Hepatocyte (in vitro differentiated cells): ENCODE results near the gene SERGEF. TPM values are rescaled to one million over a fixed set of nuclear protein-coding genes. Genes with fewer than 3 reads are reported as not detected.
"Not testable (repeated sequence)": the region's sequence is repeated elsewhere in the genome, so short reads cannot be mapped to it uniquely, and the experiment has no call there.

Experiments used
- DNase-seq: peaks from one replicate; pipeline ENCODE4 v3.0.0-alpha.2; 2016; ENCODE audit warnings: low spot score
- H2AFZ ChIP-seq: fragments of 200-600 bp; sonication (generic); 2 replicates; pipeline ENCODE4 v1.6.0; 2016; ENCODE audit warnings: antibody characterized with exemption, mild to moderate bottlenecking
- H3K27ac ChIP-seq: fragments of 200-600 bp; sonication (generic); 2 replicates; pipeline ENCODE4 v1.5.1; 2016; ENCODE audit warnings: mild to moderate bottlenecking
- H3K27me3 ChIP-seq: fragments of 200-600 bp; sonication (generic); 2 replicates; pipeline ENCODE4 v1.6.1; 2016
- H3K36me3 ChIP-seq: fragments of 200-600 bp; sonication (generic); replicated peaks from 2 replicates; pipeline ENCODE4 v1.5.1; 2016; ENCODE audit warnings: low read depth; ENCODE audit not compliant: insufficient read depth
- H3K4me1 ChIP-seq: fragments of 200-600 bp; sonication (generic); 2 replicates; pipeline ENCODE4 v1.5.1; 2016; ENCODE audit warnings: mild to moderate bottlenecking, moderate library complexity; ENCODE audit not compliant: insufficient read depth
- H3K4me2 ChIP-seq: fragments of 200-600 bp; sonication (generic); 2 replicates; pipeline ENCODE4 v1.6.0; 2016
- H3K4me3 ChIP-seq: fragments of 200-600 bp; sonication (generic); 2 replicates; pipeline ENCODE4 v1.5.1; 2016; ENCODE audit warnings: mild to moderate bottlenecking
- H3K79me2 ChIP-seq: fragments of 200-600 bp; sonication (generic); 2 replicates; pipeline ENCODE4 v1.6.0; 2017; ENCODE audit warnings: mild to moderate bottlenecking
- H3K9me2 ChIP-seq: fragments of 200-600 bp; sonication (generic); replicated peaks from 2 replicates; pipeline ENCODE4 v1.6.0; 2017; ENCODE audit warnings: mild to moderate bottlenecking; ENCODE audit not compliant: insufficient read depth
- H3K9me3 ChIP-seq: fragments of 200-600 bp; sonication (generic); 2 replicates; pipeline ENCODE4 v1.5.1; 2016; ENCODE audit warnings: low read depth, mild to moderate bottlenecking
- H4K20me1 ChIP-seq: fragments of 200-600 bp; sonication (generic); 2 replicates; pipeline ENCODE4 v1.6.0; 2016; ENCODE audit warnings: mild to moderate bottlenecking; ENCODE audit not compliant: insufficient read depth, poor library complexity, severe bottlenecking
- CTCF ChIP-seq: fragments of 200-600 bp; sonication (generic); IDR thresholded peaks from 2 replicates; pipeline ENCODE4 v1.5.1; 2016; ENCODE audit warnings: antibody characterized with exemption, mild to moderate bottlenecking; ENCODE audit not compliant: poor library complexity
- EZH2 ChIP-seq: fragments of 200-600 bp; sonication (generic); IDR thresholded peaks from 2 replicates; pipeline ENCODE4 v1.6.1; 2016; ENCODE audit warnings: antibody characterized with exemption, mild to moderate bottlenecking, borderline replicate concordance
- EZH2phosphoT487 ChIP-seq: fragments of 200-600 bp; sonication (generic); IDR thresholded peaks from one replicate; pipeline ENCODE4 v1.6.1; 2018; ENCODE audit warnings: antibody characterized with exemption, mild to moderate bottlenecking, low read depth, moderate library complexity; ENCODE audit not compliant: unreplicated experiment, severe bottlenecking
- WGBS: methylation state at CpG from one replicate; pipeline ENCODE4 v1.1.6; 2016; ENCODE audit warnings: low lambda C conversion rate; ENCODE audit errors: missing lambda C conversion rate; 5-methylcytosine and 5-hydroxymethylcytosine counted together
- polyA plus RNA-seq: library from polyadenylated mRNA; unstranded; fragments of >200 nt; fragmentation: Nextera tagmentation; extraction: Ambion mirVana; gene quantifications from 2 replicates; pipeline ENCODE4 v1.2.1, GENCODE V29; 2016
- total RNA-seq: library from RNA; depleted of rRNA; stranded (reverse); fragments of >200 nt; gene quantifications from 2 replicates; pipeline ENCODE4 v1.2.3, GENCODE V29; 2014

The SERGEF gene
- total and polyA plus RNA-seq, 2 experiments from 2014 or later = 21.7 to 28.7 TPM

GRCh38 chr11:18000760-18001159 lies 12.1 kb downstream of the SERGEF start:
- H2AFZ ChIP-seq = no peak overlapping the region
- no peaks in the 10 kb centered on the region for H4K20me1 ChIP-seq
- no peak overlapping the region for H3K4me2 ChIP-seq
- H3K79me2 ChIP-seq = no peaks in the 10 kb centered on the region
- 100% methylated on average over 1 of the region's 1 CpG for WGBS
- H3K4me3 ChIP-seq = no peak overlapping the region
- no peaks in the 10 kb centered on the region for H3K4me1 ChIP-seq
- H3K27me3 ChIP-seq = no peaks in the 10 kb centered on the region
- DNase-seq = peak; percentile 38
- H3K27ac ChIP-seq = peak overlapping the region; percentile 18
- no peaks in the 10 kb centered on the region for H3K36me3 ChIP-seq
- H3K9me3 ChIP-seq = no peaks in the 10 kb centered on the region
- no peaks in the 10 kb centered on the region for H3K9me2 ChIP-seq
- TF ChIP-seq EZH2 (no peak), CTCF (no peak), EZH2phosphoT487 (no peak)

GRCh38 chr11:18000128-18000527 lies 12.7 kb downstream of the SERGEF start:
- H3K9me2 ChIP-seq, H2AFZ ChIP-seq, H3K27ac ChIP-seq, H3K9me3 ChIP-seq, H3K27me3 ChIP-seq, H3K4me1 ChIP-seq, DNase-seq, H3K4me2 ChIP-seq, H3K36me3 ChIP-seq, H3K4me3 ChIP-seq, H3K79me2 ChIP-seq, H4K20me1 ChIP-seq: not testable (repeated sequence)
- WGBS = 95% methylated on average over 4 of the region's 4 CpGs

- Histone ChIP-seq H3K4me2 (no peak overlapping the region), H4K20me1 (no peaks in the 10 kb centered on the region), H3K27me3 (no peaks in the 10 kb centered on the region), H3K9me3 (no peaks in the 10 kb centered on the region), H3K9me2 (no peaks in the 10 kb centered on the region), H2AFZ (no peak overlapping the region), H3K4me3 (no peak overlapping the region), H3K27ac (no peak overlapping the region), H3K36me3 (no peaks in the 10 kb centered on the region), H3K79me2 (no peaks in the 10 kb centered on the region), H3K4me1 (no peaks in the 10 kb centered on the region)
- TF ChIP-seq EZH2 = no peak
- no peak for TF ChIP-seq EZH2phosphoT487
- no peak for TF ChIP-seq CTCF
- WGBS = 91% methylated on average over 2 of the region's 2 CpGs
- no peak for DNase-seq
These were observed 19.9 kb downstream of the SERGEF start for GRCh38 chr11:17992916-17993315.

- no peaks in the 10 kb centered on the region for H4K20me1 ChIP-seq
- no peak overlapping the region for H3K4me2 ChIP-seq
- no peak overlapping the region for H3K4me3 ChIP-seq
- 54% methylated on average over 4 of the region's 4 CpGs for WGBS
- no peaks in the 10 kb centered on the region for H3K4me1 ChIP-seq
- TF ChIP-seq CTCF (peak; percentile 90), EZH2 (no peak), EZH2phosphoT487 (peak; percentile 51)
- no peaks in the 10 kb centered on the region for H3K9me2 ChIP-seq
- H2AFZ ChIP-seq = no peak overlapping the region
- peak; percentile 72 for DNase-seq
- H3K9me3 ChIP-seq = no peaks in the 10 kb centered on the region
- no peak overlapping the region for H3K27ac ChIP-seq
- H3K79me2 ChIP-seq = no peaks in the 10 kb centered on the region
- H3K36me3 ChIP-seq = no peaks in the 10 kb centered on the region
- no peaks in the 10 kb centered on the region for H3K27me3 ChIP-seq
These were observed 20.9 kb downstream of the SERGEF start for GRCh38 chr11:17991783-17992433.
